ENCODE data around the gene CENPP. TPM values are rescaled to one million over a fixed set of nuclear protein-coding genes. Genes with fewer than 3 reads are reported as not detected.

CENPP gene
- total RNA-seq, 2 donors from 2014 or later, result 0.78 to 2.3 TPM

DNA sequence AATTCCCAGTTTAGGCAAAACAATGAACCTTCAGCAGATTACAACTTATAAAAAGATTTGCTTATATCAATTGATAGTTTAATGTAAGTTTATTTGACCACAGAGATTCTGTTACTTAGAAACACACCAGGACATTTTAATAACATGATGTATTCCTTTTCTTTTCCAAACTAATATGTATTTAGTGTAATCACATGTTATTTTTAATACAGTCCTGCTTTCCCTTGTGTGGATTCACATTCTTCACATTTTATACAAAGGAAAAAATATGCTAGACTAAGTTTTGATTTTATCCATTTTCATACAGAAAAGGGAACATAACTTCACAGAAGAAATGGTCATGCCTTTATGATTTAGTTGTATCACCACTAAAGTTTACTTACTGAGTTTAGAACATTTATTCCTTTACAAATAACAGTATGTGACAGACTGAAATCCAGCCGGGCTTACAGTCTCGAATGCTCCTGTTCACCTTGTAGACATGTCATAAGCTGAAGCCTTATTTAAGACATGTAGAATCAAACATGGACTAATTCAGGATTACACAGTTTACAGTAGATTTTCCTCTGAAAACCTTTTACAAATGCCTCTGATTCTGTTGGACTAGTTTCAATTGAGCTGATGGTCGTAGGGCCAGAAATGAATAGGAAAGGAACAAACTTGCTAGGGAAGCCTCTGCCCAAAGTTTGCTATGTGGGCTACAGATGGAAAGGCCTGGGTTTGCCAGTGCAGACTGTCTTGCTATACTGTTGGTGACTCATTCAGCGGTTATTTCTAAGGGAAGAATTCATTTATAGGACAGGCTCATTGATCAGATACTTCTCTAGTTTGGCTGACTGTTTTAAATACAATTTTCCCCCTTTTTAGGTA is 163.2 kb downstream of the CENPP start:
- DNase-seq (no peak), ATAC-seq (no peak)
- no peak for TF ChIP-seq POLR2A (IDR thresholded peaks at IDR 0.05)
- Histone ChIP-seq H3K4me1 (no peaks in the 10 kb centered on the region), H3K9me3 (no peaks in the 10 kb centered on the region), H3K4me3 (no peak overlapping the region), H3K36me3 (replicated peaks in 1 of 2; ENCODE audit: insufficient read depth in 1 of 2, low read depth in 2 of 2) (no peaks in the 10 kb centered on the region), H3K27ac (no peak overlapping the region), H3K27me3 (no peaks in the 10 kb centered on the region)
- WGBS, 2 donors, result 84 to 89% methylated on average over 4 of the region's 4 CpGs
- intact Hi-C loops (cut with DNase I), result no loop called here

DNA sequence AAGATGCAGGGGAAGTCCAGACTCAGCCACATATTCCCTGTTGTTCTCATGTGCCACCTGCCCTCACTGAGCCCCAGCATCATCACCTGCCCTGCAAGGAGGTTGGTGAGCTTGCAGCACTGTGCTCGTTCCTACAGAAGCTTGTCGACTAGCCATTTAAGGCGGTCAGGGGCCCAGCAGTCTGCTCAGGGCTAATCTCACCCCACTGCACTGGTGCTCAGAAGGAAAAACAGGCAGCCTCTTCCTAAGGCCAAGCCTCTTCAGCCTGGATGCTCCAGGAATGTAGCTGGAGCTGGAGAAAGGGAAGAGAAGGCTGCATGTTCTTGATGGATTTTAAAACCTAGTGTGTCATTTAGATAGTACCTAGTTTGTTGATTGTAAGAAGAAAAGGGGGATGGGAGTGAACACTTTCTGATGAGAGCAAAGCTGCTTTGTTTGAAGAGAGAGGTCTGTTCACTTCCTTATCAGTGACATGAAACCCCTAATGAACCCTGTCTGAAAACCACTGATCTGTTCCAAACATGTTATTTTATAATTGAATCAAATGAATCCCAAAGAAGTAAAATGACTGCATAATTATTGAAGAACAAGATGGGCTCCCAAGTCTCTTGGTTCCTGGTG is 167.1 kb downstream of the CENPP start:
- no peaks in the 10 kb centered on the region for H3K9me3 ChIP-seq
- no peaks in the 10 kb centered on the region for H3K27me3 ChIP-seq
- whole genome bisulfite sequencing, 2 donors, result 58 to 82% methylated on average over 3 of the region's 3 CpGs
- no peaks in the 10 kb centered on the region for H3K36me3 ChIP-seq (replicated peaks in 1 of 2; ENCODE audit: insufficient read depth in 1 of 2, low read depth in 2 of 2)
- ATAC-seq (no peak), DNase-seq (no peak)
- H3K4me3 ChIP-seq, result no peak overlapping the region
- H3K27ac ChIP-seq, result no peak overlapping the region
- H3K4me1 ChIP-seq, result no peaks in the 10 kb centered on the region
- intact Hi-C loops (cut with DNase I), result no loop called here
- no peak for TF ChIP-seq POLR2A (IDR thresholded peaks at IDR 0.05)
- TF ChIP-seq, protein P1, sequence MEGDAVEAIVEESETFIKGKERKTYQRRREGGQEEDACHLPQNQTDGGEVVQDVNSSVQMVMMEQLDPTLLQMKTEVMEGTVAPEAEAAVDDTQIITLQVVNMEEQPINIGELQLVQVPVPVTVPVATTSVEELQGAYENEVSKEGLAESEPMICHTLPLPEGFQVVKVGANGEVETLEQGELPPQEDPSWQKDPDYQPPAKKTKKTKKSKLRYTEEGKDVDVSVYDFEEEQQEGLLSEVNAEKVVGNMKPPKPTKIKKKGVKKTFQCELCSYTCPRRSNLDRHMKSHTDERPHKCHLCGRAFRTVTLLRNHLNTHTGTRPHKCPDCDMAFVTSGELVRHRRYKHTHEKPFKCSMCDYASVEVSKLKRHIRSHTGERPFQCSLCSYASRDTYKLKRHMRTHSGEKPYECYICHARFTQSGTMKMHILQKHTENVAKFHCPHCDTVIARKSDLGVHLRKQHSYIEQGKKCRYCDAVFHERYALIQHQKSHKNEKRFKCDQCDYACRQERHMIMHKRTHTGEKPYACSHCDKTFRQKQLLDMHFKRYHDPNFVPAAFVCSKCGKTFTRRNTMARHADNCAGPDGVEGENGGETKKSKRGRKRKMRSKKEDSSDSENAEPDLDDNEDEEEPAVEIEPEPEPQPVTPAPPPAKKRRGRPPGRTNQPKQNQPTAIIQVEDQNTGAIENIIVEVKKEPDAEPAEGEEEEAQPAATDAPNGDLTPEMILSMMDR (IDR thresholded peaks at IDR 0.05), result no peak

DNA sequence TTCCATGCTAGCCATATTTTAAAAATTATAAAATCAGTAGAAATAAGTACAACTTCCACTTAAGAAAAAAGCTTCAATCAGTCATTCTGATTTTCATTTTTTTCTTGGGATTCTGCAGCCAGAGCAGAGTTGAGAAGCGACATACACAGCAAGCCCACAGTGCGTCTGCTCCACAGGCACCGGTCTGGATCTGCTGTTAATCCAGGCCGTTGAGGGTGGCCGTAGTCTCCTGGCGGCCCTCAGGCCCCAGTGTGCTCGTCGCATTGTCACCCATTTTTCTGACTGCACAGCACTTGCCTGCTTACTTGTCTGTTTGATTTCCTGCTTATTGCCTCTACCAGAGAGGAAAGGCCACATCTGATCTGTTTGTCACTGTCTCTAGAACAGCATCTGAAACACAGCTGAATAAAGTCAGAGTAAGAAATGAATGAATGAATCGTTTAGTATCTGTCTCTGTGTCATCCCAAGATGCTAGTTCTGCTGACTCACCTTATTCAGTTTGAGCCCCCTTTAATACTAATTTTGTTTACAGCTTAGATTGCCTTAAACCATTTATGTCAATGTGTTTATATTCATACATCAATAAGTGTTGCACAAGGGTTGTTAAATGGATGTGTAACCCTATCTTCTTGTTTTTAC is 168.1 kb downstream of the CENPP start:
- H3K27me3 ChIP-seq, result no peaks in the 10 kb centered on the region
- H3K9me3 ChIP-seq, result no peaks in the 10 kb centered on the region
- no peak overlapping the region for H3K4me3 ChIP-seq
- WGBS, 2 donors, result 87 to 94% methylated on average over 9 of the region's 9 CpGs
- intact Hi-C loops (cut with DNase I), result no loop called here
- no peak overlapping the region for H3K27ac ChIP-seq
- ATAC-seq (no peak), DNase-seq (no peak)
- no peaks in the 10 kb centered on the region for H3K4me1 ChIP-seq
- no peak for TF ChIP-seq POLR2A (IDR thresholded peaks at IDR 0.05)
- TF ChIP-seq, protein P1 (IDR thresholded peaks at IDR 0.05), result no peak
- no peaks in the 10 kb centered on the region for H3K36me3 ChIP-seq (replicated peaks in 1 of 2; ENCODE audit: insufficient read depth in 1 of 2, low read depth in 2 of 2)

DNA sequence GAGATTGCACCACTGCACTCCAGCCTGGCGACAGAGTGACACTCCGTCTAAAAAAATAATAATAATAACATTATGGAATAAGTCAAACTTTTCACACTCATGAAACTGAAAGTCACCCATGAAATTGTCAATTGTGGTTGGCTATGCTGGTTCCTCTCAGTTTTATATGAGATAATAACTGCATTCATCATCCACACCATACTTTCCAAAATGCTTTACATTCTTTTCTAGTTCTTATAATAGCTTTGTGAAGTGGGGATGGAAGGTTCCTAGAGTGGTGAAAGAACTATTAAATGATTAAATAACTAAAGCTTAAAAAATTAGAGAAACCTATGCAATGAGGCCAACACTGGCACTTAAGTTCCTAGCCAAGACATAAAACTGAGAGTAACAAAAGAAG is 169.1 kb downstream of the CENPP start:
- H3K36me3 ChIP-seq (replicated peaks in 1 of 2; ENCODE audit: insufficient read depth in 1 of 2, low read depth in 2 of 2), result no peaks in the 10 kb centered on the region
- H3K27me3 ChIP-seq, result no peaks in the 10 kb centered on the region
- no peaks in the 10 kb centered on the region for H3K4me1 ChIP-seq
- no peak overlapping the region for H3K27ac ChIP-seq
- TF ChIP-seq, protein P1 (IDR thresholded peaks at IDR 0.05), result no peak
- TF ChIP-seq POLR2A (IDR thresholded peaks at IDR 0.05), result no peak
- DNase-seq (no peak), ATAC-seq (no peak)
- 95 to 100% methylated on average over 2 of the region's 2 CpGs for WGBS, 2 donors
- no peaks in the 10 kb centered on the region for H3K9me3 ChIP-seq
- H3K4me3 ChIP-seq, result no peak overlapping the region
- intact Hi-C loops (cut with DNase I), result no loop called here

DNA sequence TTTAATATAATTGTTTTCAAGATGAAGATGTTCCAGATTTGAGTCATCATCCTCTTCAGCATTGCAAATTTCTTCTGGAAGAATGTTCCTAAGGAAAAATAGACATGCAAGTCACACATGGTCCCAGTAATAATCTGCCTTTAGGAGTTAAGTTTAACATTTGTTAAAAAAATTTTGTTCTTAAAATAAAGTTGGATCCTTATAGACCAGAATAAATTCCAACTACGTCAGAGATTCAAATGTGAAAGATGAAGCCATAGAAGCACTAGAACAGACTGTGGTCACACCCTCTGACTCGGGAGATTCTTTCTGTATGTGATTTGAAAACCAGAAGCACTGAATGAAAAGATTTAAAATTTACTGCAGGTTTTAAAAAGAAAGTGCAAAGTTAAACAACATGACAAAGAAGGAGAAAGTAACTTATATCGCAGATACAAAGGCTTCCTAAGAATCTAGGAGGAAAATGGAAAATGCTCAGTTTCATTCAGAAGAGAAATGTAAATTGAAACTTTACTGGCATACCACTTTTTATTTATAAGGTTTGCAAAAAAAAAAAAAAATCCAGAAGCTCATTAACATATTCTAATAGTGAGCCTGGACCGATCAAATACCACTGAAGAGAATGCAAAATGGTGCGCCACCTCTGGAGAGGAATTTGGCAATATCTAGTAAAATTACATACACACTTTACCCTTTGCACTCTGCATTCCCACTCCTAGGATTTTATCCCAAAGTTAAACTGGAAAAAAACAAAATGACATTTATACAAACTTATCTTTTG is 170.8 kb downstream of the CENPP start:
- no peak for ATAC-seq
- Histone ChIP-seq H3K27me3 (no peaks in the 10 kb centered on the region), H3K27ac (no peak overlapping the region), H3K4me3 (no peak overlapping the region), H3K9me3 (no peaks in the 10 kb centered on the region), H3K4me1 (no peaks in the 10 kb centered on the region), H3K36me3 (replicated peaks in 1 of 2; ENCODE audit: insufficient read depth in 1 of 2, low read depth in 2 of 2) (no peaks in the 10 kb centered on the region)
- intact Hi-C loops (cut with DNase I), result no loop called here
- no peak for DNase-seq
- TF ChIP-seq, protein P1 (IDR thresholded peaks at IDR 0.05), result no peak
- TF ChIP-seq POLR2A (IDR thresholded peaks at IDR 0.05), result no peak
- WGBS, 2 donors, result 90 to 91% methylated on average over 5 of the region's 5 CpGs

Measured in body of pancreas (tissue), 4 donors.